Right renal pelvis (tissue), 4 donors: Measurements from ENCODE around the gene ECSCR. TPM values are rescaled to one million over a fixed set of nuclear protein-coding genes. Genes with fewer than 3 reads are reported as not detected.

Experiments used
- DNase-seq, 4 donors: peaks; one replicate each; pipeline ENCODE4 v3.0.0-alpha.2; 2013; ENCODE audit warnings: low read depth in 4 of 4, low spot score in 3 of 4, missing footprints in 1 of 4
- polyA plus RNA-seq, 4 donors: library from polyadenylated mRNA; unstranded; fragments of 120-200 nt; gene quantifications; one replicate each; pipeline ENCODE4 v1.2.1, GENCODE V29; 2013; ENCODE audit not compliant: insufficient read length in 4 of 4

ECSCR gene
- polyA plus RNA-seq, 4 donors: 25.6 to 27.8 (median 26.0) TPM

DNA sequence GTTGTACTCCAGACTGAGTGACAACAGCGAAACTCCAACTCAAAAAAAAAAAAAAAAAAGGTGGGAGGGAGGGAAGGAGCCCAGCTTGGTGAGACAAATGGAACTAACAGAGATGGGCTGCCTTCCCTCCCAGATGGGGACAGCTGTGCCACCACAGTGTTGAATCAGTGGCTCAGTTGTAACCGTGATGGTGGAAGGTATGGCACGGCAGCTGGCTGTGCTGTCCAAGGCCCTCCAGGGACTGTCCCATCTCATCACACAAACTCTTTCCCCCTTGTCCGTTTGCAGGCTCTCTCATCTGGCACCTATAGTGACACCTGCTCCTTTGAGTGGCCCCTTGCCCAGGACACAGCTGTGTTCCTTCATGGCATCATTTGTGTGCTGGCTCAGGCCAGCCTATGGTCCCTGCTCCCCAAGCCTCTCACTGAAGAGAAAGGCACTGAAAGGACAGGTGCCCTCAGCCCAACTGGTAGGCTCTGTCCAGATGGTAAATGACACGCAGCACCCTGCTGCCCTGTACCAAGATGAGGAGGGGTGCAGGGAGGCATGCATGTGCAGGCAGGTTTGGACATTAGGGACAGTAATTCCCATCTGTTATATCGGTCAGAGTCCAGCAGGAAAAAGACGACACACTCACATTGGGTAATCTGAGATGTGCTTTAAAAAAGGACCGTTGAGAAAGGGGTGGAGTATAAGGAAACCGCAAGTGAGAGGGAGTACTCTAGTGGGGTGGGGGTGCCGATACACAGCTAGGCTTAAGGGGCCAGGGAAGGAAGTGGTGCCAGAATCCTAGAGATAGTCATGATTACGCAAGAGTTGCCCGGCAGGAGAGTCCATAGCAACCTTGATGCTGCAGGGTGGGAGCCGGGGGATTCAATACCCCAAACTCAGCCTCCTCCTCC lies 12.6 kb upstream of the ECSCR start:
- no peak for DNase-seq

GRCh38 chr5:139473565-139473964 lies 11.0 kb upstream of the ECSCR start:
- no peak for DNase-seq

DNA sequence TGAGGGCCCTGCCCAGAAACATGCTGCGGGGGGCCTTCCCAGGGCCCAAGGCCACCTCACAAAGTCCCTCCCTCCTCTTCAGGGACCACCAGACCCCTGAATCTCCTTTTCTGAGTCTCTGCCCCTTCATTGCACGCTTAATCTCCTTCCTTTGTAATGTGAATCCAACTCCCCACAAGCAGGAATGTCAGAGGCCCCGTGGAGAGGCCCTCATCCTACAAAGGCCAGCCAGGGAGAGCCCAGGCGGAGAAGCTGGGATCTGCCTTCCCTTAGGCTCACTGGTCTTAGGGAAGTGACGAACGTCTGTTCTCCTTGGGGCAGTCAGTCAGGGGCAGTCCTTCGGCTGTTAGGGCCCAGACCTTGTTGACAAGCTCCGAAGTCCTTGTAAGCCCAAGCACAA lies 10.6 kb upstream of the ECSCR start:
- no peak for DNase-seq

DNA sequence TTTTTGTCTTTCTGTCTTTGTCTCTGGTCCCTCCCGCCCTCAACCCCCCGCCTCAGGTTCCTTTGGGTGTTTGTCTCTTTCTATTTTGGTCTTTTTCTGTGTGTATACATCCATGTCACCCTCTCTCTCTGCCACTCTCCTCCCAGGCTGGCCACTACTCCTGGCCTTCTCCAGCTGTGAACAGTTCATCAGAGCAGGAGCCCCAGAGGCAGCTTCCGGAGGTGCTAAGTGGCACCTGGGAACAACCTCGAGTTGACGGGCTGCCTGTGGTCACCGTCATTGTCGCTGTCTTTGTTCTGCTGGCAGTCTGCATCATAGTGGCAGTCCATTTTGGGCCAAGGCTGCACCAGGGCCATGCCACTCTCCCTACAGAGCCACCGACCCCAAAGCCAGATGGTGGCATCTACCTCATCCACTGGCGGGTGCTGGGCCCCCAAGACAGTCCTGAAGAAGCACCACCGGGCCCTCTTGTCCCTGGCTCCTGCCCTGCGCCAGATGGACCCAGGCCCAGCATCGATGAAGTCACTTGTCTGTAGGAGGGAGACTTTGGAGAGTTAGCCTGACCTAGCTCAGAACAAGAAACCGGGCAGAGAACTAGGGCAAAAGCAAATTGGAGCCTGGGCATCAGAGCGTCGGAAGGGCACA lies 10.0 kb upstream of the ECSCR start:
- no peak for DNase-seq

GRCh38 chr5:139470821-139471300 lies 8.3 kb upstream of the ECSCR start, which contains the start of gene SMIM33:
Gene SMIM33, plus strand, starts transcription at chr5:139471004. Its CDS starts 118 bp downstream, at chr5:139471122.
- no peak for DNase-seq

DNA sequence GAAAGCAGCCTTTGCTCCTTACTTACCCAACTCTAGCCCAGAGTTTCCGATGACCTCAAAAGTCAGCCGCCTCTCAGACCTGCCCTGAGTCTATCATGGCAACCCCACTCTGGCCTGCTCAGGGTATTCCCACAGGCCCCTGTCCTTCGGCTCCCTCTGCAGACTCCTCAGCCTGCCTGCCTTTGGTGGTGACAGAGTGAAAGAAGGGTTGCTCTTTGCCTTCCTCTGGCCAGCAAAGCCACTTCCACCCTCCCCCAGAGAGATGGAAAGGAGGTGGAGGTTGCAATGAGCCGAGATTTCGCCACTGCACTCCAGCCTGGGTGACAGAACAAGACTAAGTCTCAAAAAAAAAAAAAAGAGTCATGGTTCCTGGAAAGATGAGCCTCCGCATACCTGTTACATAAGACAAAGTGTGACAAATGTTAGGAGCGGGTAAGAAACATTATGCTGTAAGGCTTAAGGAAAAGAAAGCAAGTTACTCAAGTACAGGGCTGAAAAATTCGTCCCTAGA lies 5.9 kb upstream of the ECSCR start:
- no peak for DNase-seq

DNA sequence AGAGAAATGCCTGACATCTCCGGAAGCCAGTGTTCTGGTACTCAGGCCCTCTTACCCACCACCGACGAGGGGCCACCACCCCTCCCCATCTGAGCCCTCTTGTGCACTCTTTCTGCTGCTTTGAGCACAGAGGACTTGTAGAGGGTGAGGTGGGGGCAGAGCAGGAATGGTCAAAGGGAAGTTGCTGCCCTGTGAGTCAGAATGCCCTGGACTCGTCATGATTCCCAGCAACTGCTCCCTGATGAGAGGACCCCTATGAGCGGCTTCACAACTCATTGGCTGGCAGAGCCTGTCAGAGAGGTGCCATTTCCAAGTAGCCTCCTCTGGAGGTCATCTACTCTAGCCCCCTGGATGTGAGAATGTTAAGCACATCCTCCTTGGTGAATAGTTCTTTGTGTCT lies 845 bp downstream of the ECSCR start:
- DNase-seq: no peak

DNA sequence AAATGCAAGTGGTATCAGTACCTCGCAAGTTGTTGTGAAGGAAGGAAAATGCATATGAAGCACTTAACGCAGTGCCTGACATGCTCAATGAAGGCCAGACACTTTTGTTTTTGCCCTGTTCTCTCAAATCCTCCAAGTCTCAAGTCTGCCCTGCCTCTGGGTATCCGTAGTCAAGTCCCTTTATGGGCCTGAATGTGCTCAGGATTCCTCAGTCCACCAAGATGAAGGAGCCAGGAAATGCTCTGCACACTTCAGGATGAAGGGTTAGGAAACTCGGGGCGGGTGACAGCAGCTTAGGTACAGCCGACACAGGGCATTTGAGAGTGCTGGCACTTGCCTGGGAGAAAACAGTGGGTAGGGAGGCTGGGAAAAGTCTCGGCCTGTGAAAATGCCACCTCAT lies 1.4 kb downstream of the ECSCR start:
- DNase-seq: no peak

GRCh38 chr5:139460455-139460854 lies 2.1 kb downstream of the ECSCR start:
- DNase-seq: no peak

DNA sequence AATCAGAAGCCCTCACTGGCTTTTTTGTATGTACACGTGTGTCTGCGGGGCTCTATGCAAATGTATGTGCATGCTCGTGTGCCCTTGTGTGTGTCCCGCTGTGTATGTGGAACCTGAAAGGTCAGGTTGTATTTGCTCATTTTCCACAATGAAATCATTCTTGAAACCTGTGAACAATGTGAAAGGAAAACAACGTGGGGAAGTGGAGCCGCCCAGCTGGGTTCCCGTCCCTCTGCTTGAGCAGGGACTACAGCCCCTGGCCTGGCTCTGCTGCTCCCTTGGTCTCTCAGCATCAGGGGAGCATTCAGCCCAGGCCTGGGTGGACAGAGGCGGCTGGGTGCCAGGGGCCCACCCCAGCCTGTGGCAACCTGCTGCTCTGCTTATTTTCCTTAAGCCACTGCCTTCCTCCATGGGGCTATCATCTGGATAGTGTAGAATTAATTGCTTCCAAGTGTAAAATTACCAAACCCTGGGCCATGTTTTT lies 3.0 kb downstream of the ECSCR start:
- no peak for DNase-seq

DNA sequence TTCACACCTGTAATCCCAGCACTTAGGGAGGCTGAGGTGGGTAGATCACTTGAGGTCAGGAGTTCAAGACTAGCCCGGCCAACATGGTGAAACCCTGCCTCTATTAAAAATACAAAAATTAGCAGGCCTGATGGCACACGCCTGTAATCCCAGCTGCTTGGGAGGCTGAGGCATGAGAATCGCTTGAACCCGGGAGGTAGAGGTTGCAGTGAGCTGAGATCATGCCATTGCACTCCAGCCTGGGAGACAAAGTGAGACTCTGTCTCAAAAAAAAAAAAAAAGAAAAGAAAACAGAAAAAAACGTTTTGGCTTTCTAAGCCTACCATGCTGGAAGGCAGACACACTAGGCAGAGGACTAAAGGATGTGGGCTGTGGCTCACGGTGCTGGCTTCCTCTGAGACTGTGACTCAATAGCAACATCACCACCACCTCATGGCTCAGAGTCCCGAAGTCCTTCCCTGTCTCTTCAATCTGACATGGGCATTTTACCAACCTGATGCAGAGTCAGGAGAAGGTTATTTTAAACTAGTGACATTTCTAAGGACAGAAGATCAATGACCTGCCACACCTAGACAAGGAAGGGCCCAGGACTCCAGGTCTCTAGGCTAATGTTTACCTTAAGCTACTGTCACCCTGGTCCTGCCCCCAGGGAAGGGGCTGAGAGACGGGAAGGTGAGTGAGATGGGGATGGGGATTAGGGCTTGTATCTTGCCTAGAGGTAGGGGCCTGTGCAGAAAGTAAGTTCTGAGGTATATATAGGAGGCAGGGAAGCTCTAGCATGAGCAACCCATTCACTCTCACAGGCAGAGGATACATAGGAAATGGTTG lies 3.7 kb downstream of the ECSCR start:
- DNase-seq: no peak

DNA sequence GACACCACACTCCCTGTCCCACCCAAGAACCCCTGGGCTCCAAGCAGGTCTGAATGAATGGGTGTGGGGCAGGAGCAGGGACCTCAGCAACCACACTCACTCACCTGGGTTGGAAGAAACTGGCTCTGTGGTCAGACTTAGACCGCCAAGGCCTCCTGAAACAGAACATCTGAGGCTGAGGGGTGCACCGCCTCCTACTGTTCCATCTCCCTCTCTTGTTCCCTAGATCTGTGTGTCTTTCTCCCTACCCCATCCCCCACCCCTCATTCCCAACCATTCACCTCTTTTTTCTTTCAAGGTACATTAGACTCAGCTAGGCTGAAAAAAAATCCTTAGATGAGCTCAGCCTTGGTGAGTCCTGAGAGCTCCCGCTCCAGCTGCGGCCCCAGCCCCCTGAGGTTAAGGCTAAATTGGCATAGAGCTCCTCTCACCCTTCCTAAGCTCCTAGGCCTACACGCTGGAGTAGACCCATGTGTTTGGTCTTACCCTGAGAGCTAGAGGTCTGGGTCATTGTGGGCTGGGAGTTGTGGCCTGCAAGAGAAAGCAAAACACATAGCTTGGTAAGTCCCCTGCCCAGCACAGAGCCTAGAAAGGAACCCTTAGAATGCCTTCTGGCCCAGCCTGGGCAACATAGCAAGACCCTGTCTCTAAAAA lies 4.8 kb downstream of the ECSCR start:
- DNase-seq: no peak

- DNase-seq: no peak
Measured at GRCh38 chr5:139457241-139457640, 5.3 kb downstream of the ECSCR start.

DNA sequence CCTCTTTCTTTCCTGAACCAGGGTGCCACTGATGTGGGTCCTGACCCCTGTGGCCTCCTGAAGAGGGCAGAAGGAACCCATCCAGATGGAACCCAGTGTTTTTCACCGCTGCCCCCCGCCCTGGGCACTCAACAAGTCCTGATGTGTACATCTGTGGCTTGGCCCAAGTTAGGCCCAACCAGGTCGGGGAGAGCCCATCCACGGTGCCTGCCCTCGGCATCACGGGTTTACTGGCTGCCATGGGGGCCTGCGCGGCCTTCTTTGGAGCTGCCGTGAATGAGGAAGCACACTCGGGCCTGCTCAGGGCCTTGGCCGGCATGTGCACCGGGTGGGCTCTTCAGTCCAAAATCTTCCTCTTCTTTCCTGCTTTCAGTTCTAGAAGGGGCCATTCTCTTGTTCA lies 5.8 kb downstream of the ECSCR start:
- DNase-seq: no peak

- DNase-seq: no peak
Measured at GRCh38 chr5:139454568-139455290, 7.8 kb downstream of the ECSCR start.

DNA sequence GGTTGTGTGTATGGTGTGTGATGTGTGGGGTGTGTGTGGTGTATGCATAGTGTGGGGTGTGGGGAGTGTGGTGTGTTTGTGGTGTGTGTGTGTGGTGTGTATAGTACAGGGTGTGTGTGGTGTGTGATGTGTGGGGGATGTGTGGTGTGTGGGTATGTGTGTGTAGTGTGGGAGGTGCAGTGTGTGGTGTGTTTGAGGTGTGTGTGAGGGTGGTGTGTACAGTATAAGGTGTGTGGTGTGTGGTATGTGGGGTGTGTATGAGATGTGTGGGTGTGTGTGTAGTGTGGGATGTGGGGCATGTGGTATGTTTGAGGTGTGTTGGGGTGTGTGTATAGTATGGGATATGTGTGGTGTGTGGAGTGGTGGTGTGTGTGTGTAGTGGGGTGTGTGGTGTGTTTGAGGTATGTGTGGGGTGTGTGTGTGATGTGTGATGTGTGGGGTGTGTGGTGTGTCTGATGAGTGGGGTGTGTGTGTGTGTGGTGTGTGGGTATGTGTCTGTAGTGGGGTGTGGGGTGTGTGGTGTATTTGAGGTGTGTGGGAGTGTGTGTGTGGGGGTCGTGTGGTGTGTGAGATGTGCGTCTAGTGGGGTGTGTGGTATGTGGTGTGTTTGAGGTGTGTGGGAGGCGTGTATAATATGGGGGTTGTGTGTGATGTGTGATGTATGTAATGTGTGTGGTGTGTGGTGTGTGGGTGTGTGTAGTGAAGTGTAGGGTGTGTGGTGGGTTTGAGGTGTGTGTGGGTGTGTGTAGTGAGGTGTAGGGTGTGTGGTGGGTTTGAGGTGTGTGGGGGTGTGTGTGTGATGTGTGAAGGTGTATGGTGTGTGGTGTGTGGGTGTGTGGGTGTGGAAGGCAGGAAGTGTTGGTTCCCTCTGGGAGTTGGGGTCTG lies 8.6 kb downstream of the ECSCR start:
- DNase-seq: no peak

GRCh38 chr5:139451878-139452660 lies 10.5 kb downstream of the ECSCR start:
- no peak for DNase-seq

DNA sequence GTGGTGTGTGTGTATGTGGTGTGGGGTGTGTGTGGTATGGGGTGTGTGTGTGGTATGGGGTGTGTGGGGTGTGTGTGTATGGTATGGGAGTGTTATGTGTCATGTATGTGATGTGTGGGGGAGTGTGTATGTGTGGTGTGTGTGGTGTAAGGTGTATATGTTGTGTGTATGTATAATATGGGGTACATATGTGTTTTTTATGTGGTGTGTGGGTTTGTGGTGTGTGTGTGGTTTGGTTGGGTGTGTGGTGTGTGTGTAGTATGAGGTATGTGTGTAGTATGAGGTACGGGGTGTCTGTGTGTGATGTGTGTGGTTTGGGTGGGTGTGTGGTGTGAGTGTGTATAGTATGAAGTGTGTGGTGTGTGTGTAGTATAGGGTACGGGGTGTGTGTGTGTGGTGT lies 11.4 kb downstream of the ECSCR start:
- DNase-seq: no peak
